ENCODE results near the gene LIN9.

The LIN9 gene

GRCh38 chr1:226320930-226321329 lies 12.0 kb upstream of the LIN9 start:
- no peak for DNase-seq (ENCODE audit: low read depth in 2 of 2)

GRCh38 chr1:226318471-226318870 lies 9.5 kb upstream of the LIN9 start:
- no peak for DNase-seq (ENCODE audit: low read depth in 2 of 2)

- no peak for DNase-seq (ENCODE audit: low read depth in 2 of 2)
These were observed 5.1 kb upstream of the LIN9 start for GRCh38 chr1:226314055-226314454.

- DNase-seq (ENCODE audit: low read depth in 2 of 2) = no peak
These were observed 3.1 kb upstream of the LIN9 start for GRCh38 chr1:226312065-226312464.

- no peak for DNase-seq (ENCODE audit: low read depth in 2 of 2)
These were observed 2.4 kb upstream of the LIN9 start for GRCh38 chr1:226311376-226311775.

GRCh38 chr1:226310637-226311195 lies 1.8 kb upstream of the LIN9 start:
- DNase-seq (ENCODE audit: low read depth in 2 of 2) = no peak

GRCh38 chr1:226310245-226310540 lies 1.2 kb upstream of the LIN9 start:
- no peak for DNase-seq (ENCODE audit: low read depth in 2 of 2)

GRCh38 chr1:226309398-226310244 lies 657 bp upstream of the LIN9 start:
- DNase-seq (ENCODE audit: low read depth in 2 of 2) = no peak

GRCh38 chr1:226308166-226308722 lies 720 bp downstream of the LIN9 start:
- DNase-seq (ENCODE audit: low read depth in 2 of 2) = no peak

GRCh38 chr1:226306425-226306824 lies 2.5 kb downstream of the LIN9 start:
- no peak for DNase-seq (ENCODE audit: low read depth in 2 of 2)

GRCh38 chr1:226305184-226305583 lies 3.8 kb downstream of the LIN9 start:
- no peak for DNase-seq (ENCODE audit: low read depth in 2 of 2)

- no peak for DNase-seq (ENCODE audit: low read depth in 2 of 2)
These were observed 4.5 kb downstream of the LIN9 start for GRCh38 chr1:226304291-226304955.

- DNase-seq (ENCODE audit: low read depth in 2 of 2) = no peak
These were observed 6.2 kb downstream of the LIN9 start for GRCh38 chr1:226302731-226303130.

GRCh38 chr1:226296911-226297310 lies 12.1 kb downstream of the LIN9 start:
- DNase-seq (ENCODE audit: low read depth in 2 of 2) = no peak

GRCh38 chr1:226293553-226293920 lies 15.4 kb downstream of the LIN9 start:
- DNase-seq (ENCODE audit: low read depth in 2 of 2) = no peak

- DNase-seq (ENCODE audit: low read depth in 2 of 2) = no peak
These were observed 16.0 kb downstream of the LIN9 start for GRCh38 chr1:226292874-226293552.

- no peak for DNase-seq (ENCODE audit: low read depth in 2 of 2)
These were observed 21.4 kb downstream of the LIN9 start for GRCh38 chr1:226287587-226287986.

- DNase-seq (ENCODE audit: low read depth in 2 of 2) = no peak
These were observed 27.9 kb downstream of the LIN9 start for GRCh38 chr1:226281058-226281457.

- no peak for DNase-seq (ENCODE audit: low read depth in 2 of 2)
These were observed 29.5 kb downstream of the LIN9 start for GRCh38 chr1:226279498-226279897.

GRCh38 chr1:226277897-226278296 lies 31.1 kb downstream of the LIN9 start:
- DNase-seq (ENCODE audit: low read depth in 2 of 2) = no peak

GRCh38 chr1:226276987-226277386 lies 32.0 kb downstream of the LIN9 start:
- no peak for DNase-seq (ENCODE audit: low read depth in 2 of 2)

GRCh38 chr1:226276077-226276682 lies 32.8 kb downstream of the LIN9 start:
- DNase-seq (ENCODE audit: low read depth in 2 of 2) = no peak

Measured in fibroblast of skin of left biceps (primary cell).